HepG2 (cell line): ENCODE measurements around the gene EWSR1.

Experiments used
- EZH2 ChIP-seq: conservative IDR thresholded peaks from 2 replicates; pipeline ENCODE4 v1.6.1; 2012; ENCODE audit warnings: mild to moderate bottlenecking, low read depth, low read length, moderate library complexity
- TAF1 ChIP-seq: sonication (generic); formaldehyde crosslinking; IDR thresholded peaks from 2 replicates; pipeline ENCODE4 v1.4.0; 2020; ENCODE audit warnings: missing genetic modification reagents
- TF ChIP-seq, protein P1 (sequence below): sonication (generic); formaldehyde crosslinking; IDR thresholded peaks from 2 replicates; pipeline ENCODE4 v1.4.0; 2020; ENCODE audit warnings: missing genetic modification reagents
- TF ChIP-seq, protein P2 (sequence below): sonication (generic); formaldehyde crosslinking; IDR thresholded peaks from 2 replicates; pipeline ENCODE4 v1.4.0; 2020; ENCODE audit warnings: mild to moderate bottlenecking, missing genetic modification reagents

DNA sequence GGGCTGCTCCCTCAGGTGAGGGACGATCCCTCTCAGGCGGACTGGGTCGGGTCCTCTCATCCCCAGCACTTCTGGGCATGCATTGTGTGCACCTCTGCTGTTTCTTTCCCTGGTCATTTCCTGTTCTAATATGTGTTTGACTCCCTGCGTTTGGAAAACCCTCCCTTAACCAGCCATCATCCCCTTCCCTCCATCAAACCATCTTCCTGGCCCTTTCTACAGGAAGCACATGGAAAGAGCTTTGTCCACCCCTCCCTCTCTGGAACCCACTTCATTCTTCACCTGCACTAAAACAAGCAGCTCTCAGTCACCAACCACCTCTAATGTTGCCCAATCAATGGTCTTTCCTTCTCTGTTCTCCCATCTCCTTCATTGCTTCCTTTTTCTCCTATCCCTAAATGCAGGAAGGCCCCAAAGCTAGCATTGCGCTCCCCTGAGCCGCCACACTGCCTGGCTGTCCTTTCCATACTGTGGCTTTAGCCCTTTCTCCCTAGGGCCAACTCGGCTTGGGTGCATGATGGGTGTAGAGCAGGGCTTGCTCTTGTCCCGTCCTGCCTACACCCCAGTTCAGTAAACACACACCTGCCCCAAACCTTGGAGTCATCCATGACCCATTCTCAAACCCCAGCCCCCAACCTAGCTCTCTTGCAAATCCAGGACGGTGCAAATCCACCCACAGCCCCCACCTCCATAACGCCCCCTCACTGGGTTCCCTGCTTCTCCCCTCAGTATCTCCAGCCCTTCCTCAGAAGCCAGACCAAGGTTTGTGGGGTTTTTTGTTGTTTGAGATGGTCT, 32.9 kb downstream of the EWSR1 start:
- no peak for TF ChIP-seq EZH2
- TF ChIP-seq, protein P1, sequence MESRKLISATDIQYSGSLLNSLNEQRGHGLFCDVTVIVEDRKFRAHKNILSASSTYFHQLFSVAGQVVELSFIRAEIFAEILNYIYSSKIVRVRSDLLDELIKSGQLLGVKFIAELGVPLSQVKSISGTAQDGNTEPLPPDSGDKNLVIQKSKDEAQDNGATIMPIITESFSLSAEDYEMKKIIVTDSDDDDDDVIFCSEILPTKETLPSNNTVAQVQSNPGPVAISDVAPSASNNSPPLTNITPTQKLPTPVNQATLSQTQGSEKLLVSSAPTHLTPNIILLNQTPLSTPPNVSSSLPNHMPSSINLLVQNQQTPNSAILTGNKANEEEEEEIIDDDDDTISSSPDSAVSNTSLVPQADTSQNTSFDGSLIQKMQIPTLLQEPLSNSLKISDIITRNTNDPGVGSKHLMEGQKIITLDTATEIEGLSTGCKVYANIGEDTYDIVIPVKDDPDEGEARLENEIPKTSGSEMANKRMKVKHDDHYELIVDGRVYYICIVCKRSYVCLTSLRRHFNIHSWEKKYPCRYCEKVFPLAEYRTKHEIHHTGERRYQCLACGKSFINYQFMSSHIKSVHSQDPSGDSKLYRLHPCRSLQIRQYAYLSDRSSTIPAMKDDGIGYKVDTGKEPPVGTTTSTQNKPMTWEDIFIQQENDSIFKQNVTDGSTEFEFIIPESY (CRISPR knock-in tag) = no peak; the same call in 1 of the 2 replicates
- TF ChIP-seq TAF1 = no peak
- TF ChIP-seq, protein P2, sequence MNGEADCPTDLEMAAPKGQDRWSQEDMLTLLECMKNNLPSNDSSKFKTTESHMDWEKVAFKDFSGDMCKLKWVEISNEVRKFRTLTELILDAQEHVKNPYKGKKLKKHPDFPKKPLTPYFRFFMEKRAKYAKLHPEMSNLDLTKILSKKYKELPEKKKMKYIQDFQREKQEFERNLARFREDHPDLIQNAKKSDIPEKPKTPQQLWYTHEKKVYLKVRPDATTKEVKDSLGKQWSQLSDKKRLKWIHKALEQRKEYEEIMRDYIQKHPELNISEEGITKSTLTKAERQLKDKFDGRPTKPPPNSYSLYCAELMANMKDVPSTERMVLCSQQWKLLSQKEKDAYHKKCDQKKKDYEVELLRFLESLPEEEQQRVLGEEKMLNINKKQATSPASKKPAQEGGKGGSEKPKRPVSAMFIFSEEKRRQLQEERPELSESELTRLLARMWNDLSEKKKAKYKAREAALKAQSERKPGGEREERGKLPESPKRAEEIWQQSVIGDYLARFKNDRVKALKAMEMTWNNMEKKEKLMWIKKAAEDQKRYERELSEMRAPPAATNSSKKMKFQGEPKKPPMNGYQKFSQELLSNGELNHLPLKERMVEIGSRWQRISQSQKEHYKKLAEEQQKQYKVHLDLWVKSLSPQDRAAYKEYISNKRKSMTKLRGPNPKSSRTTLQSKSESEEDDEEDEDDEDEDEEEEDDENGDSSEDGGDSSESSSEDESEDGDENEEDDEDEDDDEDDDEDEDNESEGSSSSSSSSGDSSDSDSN (CRISPR knock-in tag) = no peak
